ENCODE results near the gene TMEM218.
"Not testable (repeated sequence)": the region's sequence is repeated elsewhere in the genome, so short reads cannot be mapped to it uniquely, and the experiment has no call there.

TMEM218 gene

GRCh38 chr11:125091877-125092664, 19.4 kb downstream of the TMEM218 start:
- H3K36me3 ChIP-seq (ENCODE audit: control insufficient read depth in 4 of 4, insufficient read depth in 4 of 4, low read length in 3 of 4): peaks cover 0 to 10% (median 7%) of the 10 kb centered on the region in 4 experiments
- POLR2A ChIA-PET: no interaction called here
- H3K27ac ChIP-seq (ENCODE audit: insufficient read depth in 1 of 2, low read depth in 1 of 2, low read length in 2 of 2, poor library complexity in 1 of 2, severe bottlenecking in 2 of 2): no peak overlapping the region
- H3K9me3 ChIP-seq (ENCODE audit: control extremely low read depth in 1 of 5, control insufficient read depth in 4 of 5, insufficient read depth in 2 of 5, low read depth in 1 of 5, low read length in 4 of 5): no peaks in the 10 kb centered on the region
- DNase-seq: no peak
- 97% methylated on average over 2 of the region's 6 CpGs for WGBS (ENCODE audit: insufficient coverage)
- H3K27me3 ChIP-seq (replicated peaks in 2 of 5; ENCODE audit: control insufficient read depth in 4 of 5, insufficient read depth in 5 of 5, low read length in 4 of 5): no peaks in the 10 kb centered on the region
- H3K4me1 ChIP-seq (ENCODE audit: control extremely low read depth in 1 of 4, control insufficient read depth in 4 of 4, insufficient read depth in 4 of 4, low read length in 3 of 4): peaks cover 0 to 3% (median 0%) of the 10 kb centered on the region in 4 experiments
- CTCF ChIA-PET: interaction anchor here (1.0 to 5.6 kb wide), 17 partner anchors 9 to 262 kb away, joined by 3 to 80 read pairs (median 6); partner anchors contain the start of genes CCDC15 and TMEM218
- no peak overlapping the region for H3K4me3 ChIP-seq (ENCODE audit: control insufficient read depth in 1 of 7, extremely low read depth in 1 of 7, insufficient read depth in 4 of 7, low read depth in 2 of 7, low read length in 6 of 7)

DNA sequence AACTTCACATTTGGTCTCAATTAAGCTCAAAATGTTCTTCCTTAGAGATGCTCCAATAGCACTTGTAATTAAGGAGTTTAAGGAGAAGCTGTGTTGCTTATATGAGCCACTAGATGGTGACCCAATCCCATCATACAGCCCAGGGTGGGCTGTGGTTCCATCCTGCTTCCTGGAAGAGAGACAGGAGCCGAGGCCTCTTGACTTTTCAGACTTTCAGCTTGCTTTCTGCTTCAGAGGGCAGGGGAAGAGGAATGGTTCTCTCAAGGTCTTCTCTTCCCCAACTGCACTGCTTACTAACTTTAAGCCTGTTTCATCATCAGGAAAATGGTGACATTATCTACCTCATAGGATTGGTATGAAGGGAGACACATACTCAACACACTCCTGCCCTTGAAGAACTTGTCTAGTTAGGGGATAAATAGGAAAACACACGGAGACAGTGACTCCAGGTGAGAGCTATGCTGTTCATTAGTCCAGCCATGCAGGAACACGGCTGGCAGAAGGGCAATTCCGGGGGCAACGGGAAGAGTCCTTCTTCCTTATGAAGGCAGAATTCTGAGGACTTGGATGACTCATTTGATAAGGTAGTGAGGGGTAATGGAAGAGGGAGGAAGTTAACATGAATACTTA, 20.1 kb downstream of the TMEM218 start:
- no peaks in the 10 kb centered on the region for H3K27me3 ChIP-seq (replicated peaks in 2 of 5; ENCODE audit: control insufficient read depth in 4 of 5, insufficient read depth in 5 of 5, low read length in 4 of 5)
- CTCF ChIA-PET: interaction anchor here (0.9 to 5.6 kb wide), 25 partner anchors 8 to 339 kb away, joined by 3 to 80 read pairs (median 5); partner anchors contain the start of gene TMEM218
- no peaks in the 10 kb centered on the region for H3K9me3 ChIP-seq (ENCODE audit: control extremely low read depth in 1 of 5, control insufficient read depth in 4 of 5, insufficient read depth in 2 of 5, low read depth in 1 of 5, low read length in 4 of 5)
- peaks cover 0 to 3% (median 0%) of the 10 kb centered on the region in 4 experiments for H3K4me1 ChIP-seq (ENCODE audit: control extremely low read depth in 1 of 4, control insufficient read depth in 4 of 4, insufficient read depth in 4 of 4, low read length in 3 of 4)
- H3K27ac ChIP-seq (ENCODE audit: insufficient read depth in 1 of 2, low read depth in 1 of 2, low read length in 2 of 2, poor library complexity in 1 of 2, severe bottlenecking in 2 of 2): no peak overlapping the region
- H3K36me3 ChIP-seq (ENCODE audit: control insufficient read depth in 4 of 4, insufficient read depth in 4 of 4, low read length in 3 of 4): peaks cover 0 to 9% (median 5%) of the 10 kb centered on the region in 4 experiments
- H3K4me3 ChIP-seq (ENCODE audit: control insufficient read depth in 1 of 7, extremely low read depth in 1 of 7, insufficient read depth in 4 of 7, low read depth in 2 of 7, low read length in 6 of 7): no peak overlapping the region
- DNase-seq: peak; percentile 59 to 71 (median 64)
- no CpG with 5 or more reads among the region's 5 CpGs for WGBS (ENCODE audit: insufficient coverage)
- POLR2A ChIA-PET: no interaction called here

- DNase-seq: no peak
- Histone ChIP-seq H3K36me3 (ENCODE audit: control insufficient read depth in 4 of 4, insufficient read depth in 4 of 4, low read length in 3 of 4) (peaks cover 0 to 4% (median 2%) of the 10 kb centered on the region in 4 experiments), H3K27me3 (replicated peaks in 2 of 5; ENCODE audit: control insufficient read depth in 4 of 5, insufficient read depth in 5 of 5, low read length in 4 of 5) (no peaks in the 10 kb centered on the region), H3K4me3 (ENCODE audit: control insufficient read depth in 1 of 7, extremely low read depth in 1 of 7, insufficient read depth in 4 of 7, low read depth in 2 of 7, low read length in 6 of 7) (no peak overlapping the region), H3K27ac (ENCODE audit: insufficient read depth in 1 of 2, low read depth in 1 of 2, low read length in 2 of 2, poor library complexity in 1 of 2, severe bottlenecking in 2 of 2) (no peak overlapping the region), H3K9me3 (ENCODE audit: control extremely low read depth in 1 of 5, control insufficient read depth in 4 of 5, insufficient read depth in 2 of 5, low read depth in 1 of 5, low read length in 4 of 5) (no peaks in the 10 kb centered on the region), H3K4me1 (ENCODE audit: control extremely low read depth in 1 of 4, control insufficient read depth in 4 of 4, insufficient read depth in 4 of 4, low read length in 3 of 4) (peaks cover 0 to 3% (median 0%) of the 10 kb centered on the region in 4 experiments)
- CTCF ChIA-PET: interaction anchor here (0.9 to 5.6 kb wide), 27 partner anchors 8 to 340 kb away, joined by 3 to 80 read pairs (median 5); partner anchors contain the start of gene TMEM218
- POLR2A ChIA-PET: no interaction called here
- WGBS (ENCODE audit: insufficient coverage): 80% methylated on average over 3 of the region's 6 CpGs
These were observed 20.6 kb downstream of the TMEM218 start for GRCh38 chr11:125090816-125091215.

DNA sequence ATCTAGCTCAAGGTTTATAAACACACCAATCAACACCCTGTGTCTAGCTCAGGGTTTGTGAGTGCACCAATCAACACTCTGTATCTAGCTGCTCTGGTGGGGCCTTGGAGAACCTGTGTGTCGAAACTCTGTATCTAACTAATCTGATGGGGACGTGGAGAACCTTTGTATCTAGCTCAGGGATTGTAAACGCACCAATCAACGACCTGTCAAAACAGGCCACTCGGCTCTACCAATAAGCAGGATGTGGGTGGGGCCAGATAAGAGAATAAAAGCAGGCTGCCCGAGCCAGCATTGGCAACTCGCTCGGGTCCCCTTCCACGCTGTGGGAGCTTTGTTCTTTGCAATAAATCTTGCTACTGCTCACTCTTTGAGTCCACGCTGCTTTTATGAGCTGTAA, 21.3 kb downstream of the TMEM218 start:
- H3K4me3 ChIP-seq (ENCODE audit: control insufficient read depth in 1 of 7, extremely low read depth in 1 of 7, insufficient read depth in 4 of 7, low read depth in 2 of 7, low read length in 6 of 7); H3K4me1 ChIP-seq (ENCODE audit: control extremely low read depth in 1 of 4, control insufficient read depth in 4 of 4, insufficient read depth in 4 of 4, low read length in 3 of 4); POLR2A ChIA-PET; H3K9me3 ChIP-seq (ENCODE audit: control extremely low read depth in 1 of 5, control insufficient read depth in 4 of 5, insufficient read depth in 2 of 5, low read depth in 1 of 5, low read length in 4 of 5); DNase-seq; H3K27ac ChIP-seq (ENCODE audit: insufficient read depth in 1 of 2, low read depth in 1 of 2, low read length in 2 of 2, poor library complexity in 1 of 2, severe bottlenecking in 2 of 2); H3K36me3 ChIP-seq (ENCODE audit: control insufficient read depth in 4 of 4, insufficient read depth in 4 of 4, low read length in 3 of 4); H3K27me3 ChIP-seq (replicated peaks in 2 of 5; ENCODE audit: control insufficient read depth in 4 of 5, insufficient read depth in 5 of 5, low read length in 4 of 5): not testable (repeated sequence)
- no CpG with 5 or more reads among the region's 10 CpGs for WGBS (ENCODE audit: insufficient coverage)
- CTCF ChIA-PET: interaction anchor here (1.0 to 5.6 kb wide), 21 partner anchors 9 to 340 kb away, joined by 3 to 80 read pairs (median 5); partner anchors contain the start of gene TMEM218

- H3K27me3 ChIP-seq (replicated peaks in 2 of 5; ENCODE audit: control insufficient read depth in 4 of 5, insufficient read depth in 5 of 5, low read length in 4 of 5); H3K36me3 ChIP-seq (ENCODE audit: control insufficient read depth in 4 of 4, insufficient read depth in 4 of 4, low read length in 3 of 4); POLR2A ChIA-PET; H3K4me1 ChIP-seq (ENCODE audit: control extremely low read depth in 1 of 4, control insufficient read depth in 4 of 4, insufficient read depth in 4 of 4, low read length in 3 of 4); H3K9me3 ChIP-seq (ENCODE audit: control extremely low read depth in 1 of 5, control insufficient read depth in 4 of 5, insufficient read depth in 2 of 5, low read depth in 1 of 5, low read length in 4 of 5); H3K4me3 ChIP-seq (ENCODE audit: control insufficient read depth in 1 of 7, extremely low read depth in 1 of 7, insufficient read depth in 4 of 7, low read depth in 2 of 7, low read length in 6 of 7); H3K27ac ChIP-seq (ENCODE audit: insufficient read depth in 1 of 2, low read depth in 1 of 2, low read length in 2 of 2, poor library complexity in 1 of 2, severe bottlenecking in 2 of 2); DNase-seq: not testable (repeated sequence)
- CTCF ChIA-PET: interaction anchor here (1.1 to 5.6 kb wide), 10 partner anchors 10 to 340 kb away, joined by 3 to 80 read pairs (median 4); partner anchors contain the start of gene TMEM218
- 97% methylated on average over 18 of the region's 31 CpGs for WGBS (ENCODE audit: insufficient coverage)
These were observed 21.9 kb downstream of the TMEM218 start for GRCh38 chr11:125089481-125089880.

DNA sequence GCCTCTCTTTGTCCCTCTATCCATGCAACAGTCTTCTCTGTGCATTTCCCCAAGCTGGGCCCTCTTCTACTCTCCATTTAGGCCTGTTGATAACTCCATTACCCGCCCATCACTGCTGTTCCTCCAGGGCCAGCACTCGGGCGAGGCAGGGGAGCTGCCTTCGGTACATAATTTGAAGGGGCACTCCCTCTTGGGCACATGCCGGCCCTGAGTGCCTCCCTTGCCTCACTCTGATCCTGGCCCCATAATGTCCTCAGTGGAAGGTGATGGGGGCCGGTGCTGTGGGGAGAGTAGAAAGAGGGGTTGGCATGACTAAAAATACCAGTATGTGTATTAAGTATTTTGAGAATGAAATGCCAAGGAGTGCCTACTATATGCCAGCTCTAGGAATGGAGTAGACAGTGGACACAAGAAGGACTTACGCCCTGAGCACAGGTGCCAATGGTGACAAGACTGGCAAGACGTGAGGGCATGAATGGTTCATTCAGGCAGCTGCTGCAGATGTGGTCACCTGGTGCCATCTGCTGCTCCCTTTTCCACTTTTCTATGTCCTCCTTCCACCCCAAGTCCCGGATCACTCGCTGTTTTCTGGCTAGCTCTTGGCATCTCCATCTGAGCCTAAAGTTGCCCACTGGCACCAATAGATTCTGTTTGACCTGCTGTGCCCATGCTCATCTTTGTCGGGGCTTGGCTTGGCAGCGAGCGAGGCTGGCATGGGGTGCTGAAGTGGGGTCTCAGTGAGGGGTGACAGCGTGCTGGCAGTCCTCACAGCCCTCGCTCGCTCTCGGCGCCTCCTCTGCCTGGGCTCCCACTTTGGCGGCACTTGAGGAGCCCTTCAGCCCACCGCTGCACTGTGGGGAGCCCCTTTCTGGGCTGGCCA, 22.6 kb downstream of the TMEM218 start:
- ChIA-PET POLR2A (no interaction called here), CTCF (interaction anchor here (1.2 to 5.6 kb wide), 7 partner anchors 10 to 341 kb away, joined by 3 to 80 read pairs (median 4); no protein-coding TSS in a partner anchor)
- no peak overlapping the region for H3K4me3 ChIP-seq (ENCODE audit: control insufficient read depth in 1 of 7, extremely low read depth in 1 of 7, insufficient read depth in 4 of 7, low read depth in 2 of 7, low read length in 6 of 7)
- H3K27me3 ChIP-seq (replicated peaks in 2 of 5; ENCODE audit: control insufficient read depth in 4 of 5, insufficient read depth in 5 of 5, low read length in 4 of 5): no peaks in the 10 kb centered on the region
- DNase-seq: no peak
- WGBS (ENCODE audit: insufficient coverage): 96% methylated on average over 15 of the region's 20 CpGs
- H3K9me3 ChIP-seq (ENCODE audit: control extremely low read depth in 1 of 5, control insufficient read depth in 4 of 5, insufficient read depth in 2 of 5, low read depth in 1 of 5, low read length in 4 of 5): no peaks in the 10 kb centered on the region
- H3K4me1 ChIP-seq (ENCODE audit: control extremely low read depth in 1 of 4, control insufficient read depth in 4 of 4, insufficient read depth in 4 of 4, low read length in 3 of 4): peaks cover 0 to 3% (median 0%) of the 10 kb centered on the region in 4 experiments
- no peaks in the 10 kb centered on the region for H3K36me3 ChIP-seq (ENCODE audit: control insufficient read depth in 4 of 4, insufficient read depth in 4 of 4, low read length in 3 of 4)
- no peak overlapping the region for H3K27ac ChIP-seq (ENCODE audit: insufficient read depth in 1 of 2, low read depth in 1 of 2, low read length in 2 of 2, poor library complexity in 1 of 2, severe bottlenecking in 2 of 2)
